GM12891 (cell line): Measurements from ENCODE around the gene NR1D1.

ENCODE experiments used
- POLR2A ChIP-seq: IDR thresholded peaks from 2 replicates; pipeline ENCODE4 v1.6.1; 2011; ENCODE audit warnings: low read depth, low read length, control low read depth
- POLR2AphosphoS5 ChIP-seq: IDR thresholded peaks from 2 replicates; pipeline ENCODE4 v1.6.1; 2011; ENCODE audit warnings: low read depth, low read length, control low read depth
- SPI1 ChIP-seq: IDR thresholded peaks from 2 replicates; pipeline ENCODE4 v1.6.1; 2011; ENCODE audit warnings: low read depth, low read length, control low read depth
- TAF1 ChIP-seq: IDR thresholded peaks from 2 replicates; pipeline ENCODE4 v1.6.1; 2011; ENCODE audit warnings: low read depth, low read length, control low read depth

- TF ChIP-seq TAF1 (no peak), POLR2A (no peak), SPI1 (no peak), POLR2AphosphoS5 (no peak)
These were observed 24.4 kb downstream of the NR1D1 start for GRCh38 chr17:40075942-40076498.
